DOHH2 (cell line): ENCODE results near the gene LOXHD1.

Experiments used
- H3F3A ChIP-seq: fragments of 200-600 bp; sonication (generic), shearing (Covaris generic); 2 replicates; pipeline ENCODE4 v1.6.0; 2016; ENCODE audit warnings: antibody characterized with exemption, mild to moderate bottlenecking; ENCODE audit not compliant: control insufficient read depth, insufficient read depth
- H3K27ac ChIP-seq: fragments of 200-600 bp; sonication (generic); 2 replicates; pipeline ENCODE4 v1.5.1; 2014; ENCODE audit warnings: low read depth, mild to moderate bottlenecking, low read length, moderate library complexity
- H3K27me3 ChIP-seq: fragments of 200-600 bp; sonication (generic); 2 replicates; pipeline ENCODE4 v1.6.1; 2014; ENCODE audit warnings: mild to moderate bottlenecking, low read length, mixed read lengths; ENCODE audit not compliant: control insufficient read depth
- H3K36me3 ChIP-seq: fragments of 200-600 bp; sonication (generic); 2 replicates; pipeline ENCODE4 v1.6.1; 2014; ENCODE audit warnings: mild to moderate bottlenecking, low read length, moderate library complexity, mixed read lengths; ENCODE audit not compliant: control insufficient read depth
- H3K4me1 ChIP-seq: fragments of 200-600 bp; sonication (generic); 2 replicates; pipeline ENCODE4 v1.6.1; 2014; ENCODE audit warnings: mild to moderate bottlenecking, low read length, mixed read lengths; ENCODE audit not compliant: control insufficient read depth
- H3K4me2 ChIP-seq: fragments of 200-600 bp; sonication (generic); 2 replicates; pipeline ENCODE4 v1.6.0; 2014; ENCODE audit warnings: mild to moderate bottlenecking, low read length, moderate library complexity
- H3K4me3 ChIP-seq: fragments of 200-600 bp; sonication (generic); 2 replicates; pipeline ENCODE4 v1.5.1; 2014; ENCODE audit warnings: mild to moderate bottlenecking, low read length, mixed read lengths
- H3K79me2 ChIP-seq: fragments of 200-600 bp; sonication (generic); 2 replicates; pipeline ENCODE4 v1.6.1; 2014; ENCODE audit warnings: mild to moderate bottlenecking, low read length, mixed read lengths; ENCODE audit not compliant: control insufficient read depth
- H3K9me2 ChIP-seq: fragments of 200-600 bp; sonication (generic); replicated peaks from 2 replicates; pipeline ENCODE4 v1.6.1; 2014; ENCODE audit warnings: mild to moderate bottlenecking, low read length, mixed read lengths; ENCODE audit not compliant: control insufficient read depth
- H3K9me3 ChIP-seq: fragments of 200-600 bp; sonication (generic); 2 replicates; pipeline ENCODE4 v1.6.1; 2014; ENCODE audit warnings: antibody characterized with exemption, low read length, mixed read lengths; ENCODE audit not compliant: control insufficient read depth, insufficient read depth
- H4K20me1 ChIP-seq: fragments of 200-600 bp; sonication (generic); 2 replicates; pipeline ENCODE4 v1.6.0; 2014; ENCODE audit warnings: low read depth, mild to moderate bottlenecking, antibody characterized with exemption, low read length, moderate library complexity; ENCODE audit not compliant: control insufficient read depth, insufficient read depth
- CTCF ChIP-seq: fragments of 200-600 bp; sonication (generic); IDR thresholded peaks from one replicate; pipeline ENCODE4 v1.5.1; 2014; ENCODE audit warnings: antibody characterized with exemption, mild to moderate bottlenecking, low read depth, low read length; ENCODE audit not compliant: poor library complexity, severe bottlenecking
- EZH2phosphoT487 ChIP-seq: fragments of 200-600 bp; sonication (generic); IDR thresholded peaks from 2 replicates; pipeline ENCODE4 v1.6.1; 2017; ENCODE audit warnings: borderline replicate concordance, mild to moderate bottlenecking, antibody characterized with exemption, low read length, moderate library complexity, mixed read lengths

LOXHD1 gene

DNA sequence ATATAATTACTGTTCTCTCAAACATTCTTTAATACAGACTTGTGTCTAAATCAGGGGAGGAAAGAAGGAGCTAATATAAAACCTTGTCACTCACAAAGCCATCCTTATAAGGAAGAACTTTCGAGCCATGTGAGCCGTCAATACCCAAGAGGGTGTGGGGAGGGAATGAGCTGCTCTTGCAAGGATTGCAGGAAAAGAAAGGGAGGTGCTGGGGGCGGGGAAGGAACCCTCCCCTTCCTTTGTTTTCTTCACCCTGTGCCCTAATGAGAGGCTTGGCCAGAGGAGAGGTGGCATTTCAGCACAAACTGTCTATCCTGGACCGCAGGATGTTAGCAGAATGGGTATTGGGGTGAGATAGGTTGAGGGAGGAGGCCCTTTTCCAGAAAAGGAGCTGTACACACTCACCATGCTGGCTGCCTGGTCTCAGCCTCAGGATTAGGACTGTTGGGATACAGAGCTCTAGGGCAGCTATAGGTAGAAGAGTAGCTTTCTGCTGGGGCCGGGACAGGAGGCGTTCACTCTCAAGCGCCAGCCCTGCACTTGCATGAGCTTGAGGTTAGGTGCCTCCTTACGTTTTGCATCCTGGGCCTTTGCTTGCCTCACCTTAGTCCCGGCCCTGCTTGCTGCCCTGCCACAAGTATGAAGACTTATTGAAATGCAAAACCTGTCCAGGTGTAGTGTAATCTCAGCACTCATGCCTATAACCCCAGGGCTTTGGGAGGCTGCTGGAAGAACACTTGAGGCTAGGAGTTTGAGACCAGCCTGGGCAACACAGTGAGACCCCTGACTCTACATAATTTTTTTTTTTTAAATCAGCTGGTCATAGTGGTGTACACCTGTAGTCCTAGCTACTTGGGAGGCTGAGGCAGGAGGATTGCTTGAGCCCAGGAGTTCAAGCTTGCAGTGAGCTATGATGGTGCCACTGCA, 190.5 kb downstream of the LOXHD1 start:
- no peak for TF ChIP-seq CTCF
- no peaks in the 10 kb centered on the region for H3K36me3 ChIP-seq
- H3K9me2 ChIP-seq = no peaks in the 10 kb centered on the region
- peaks cover 4% of the 10 kb centered on the region; the same call in 1 of the 2 replicates for H3K27me3 ChIP-seq
- no peaks in the 10 kb centered on the region for H3K79me2 ChIP-seq
- H3K4me1 ChIP-seq = no peaks in the 10 kb centered on the region
- H3F3A ChIP-seq = no peaks in the 10 kb centered on the region
- no peaks in the 10 kb centered on the region for H4K20me1 ChIP-seq
- no peaks in the 10 kb centered on the region for H3K9me3 ChIP-seq
- H3K4me2 ChIP-seq = no peak overlapping the region
- H3K27ac ChIP-seq = no peak overlapping the region
- H3K4me3 ChIP-seq = no peak overlapping the region

GRCh38 chr18:46464926-46465655, 191.9 kb downstream of the LOXHD1 start:
- Histone ChIP-seq H3K36me3 (no peaks in the 10 kb centered on the region), H3K9me2 (no peaks in the 10 kb centered on the region), H3K27me3 (peaks cover 4% of the 10 kb centered on the region; the same call in 1 of the 2 replicates), H4K20me1 (no peaks in the 10 kb centered on the region), H3K27ac (no peak overlapping the region), H3K79me2 (no peaks in the 10 kb centered on the region), H3F3A (no peaks in the 10 kb centered on the region), H3K4me1 (no peaks in the 10 kb centered on the region), H3K9me3 (no peaks in the 10 kb centered on the region), H3K4me2 (no peak overlapping the region), H3K4me3 (no peak overlapping the region)
- TF ChIP-seq EZH2phosphoT487 (no peak), CTCF (no peak)

- H3K4me3 ChIP-seq = no peak overlapping the region
- H3K36me3 ChIP-seq = no peaks in the 10 kb centered on the region
- no peaks in the 10 kb centered on the region for H3F3A ChIP-seq
- H3K4me1 ChIP-seq = no peaks in the 10 kb centered on the region
- no peak overlapping the region for H3K27ac ChIP-seq
- no peak overlapping the region for H3K4me2 ChIP-seq
- H3K9me2 ChIP-seq = no peaks in the 10 kb centered on the region
- no peaks in the 10 kb centered on the region for H4K20me1 ChIP-seq
- TF ChIP-seq EZH2phosphoT487 (no peak), CTCF (no peak)
- H3K79me2 ChIP-seq = no peaks in the 10 kb centered on the region
- no peaks in the 10 kb centered on the region for H3K9me3 ChIP-seq
- H3K27me3 ChIP-seq = peaks cover 4% of the 10 kb centered on the region; the same call in 1 of the 2 replicates
Measured at GRCh38 chr18:46462523-46462922, 194.5 kb downstream of the LOXHD1 start.
